GM23248 (cell line): ENCODE results near the gene RAD51B.

ENCODE experiments used
- EZH2 ChIP-seq: fragments of 200-600 bp; sonication (generic); IDR thresholded peaks from 2 replicates; pipeline ENCODE4 v1.6.1; 2018; ENCODE audit warnings: antibody characterized with exemption, mild to moderate bottlenecking; ENCODE audit not compliant: insufficient read depth, poor library complexity, severe bottlenecking
- EZH2phosphoT487 ChIP-seq: fragments of 200-600 bp; sonication (generic); IDR thresholded peaks from 2 replicates; pipeline ENCODE4 v1.6.1; 2018; ENCODE audit warnings: antibody characterized with exemption, moderate library complexity, mild to moderate bottlenecking, low read depth; ENCODE audit not compliant: insufficient read depth

- no peak for TF ChIP-seq EZH2phosphoT487
- TF ChIP-seq EZH2: no peak
These were observed 768.4 kb downstream of the RAD51B start for GRCh38 chr14:68587931-68588330.
